HG02884 (cell line): ENCODE data around the gene POLG2.
"Not testable (repeated sequence)": the region's sequence is repeated elsewhere in the genome, so short reads cannot be mapped to it uniquely, and the experiment has no call there.

Experiments used
- ATAC-seq: cut with Tn5 transposase; IDR thresholded peaks from one replicate; pipeline ENCODE4 v1.9.1; 2021; ENCODE audit warnings: mild to moderate bottlenecking, moderate library complexity; ENCODE audit not compliant: unreplicated experiment

Gene POLG2

DNA sequence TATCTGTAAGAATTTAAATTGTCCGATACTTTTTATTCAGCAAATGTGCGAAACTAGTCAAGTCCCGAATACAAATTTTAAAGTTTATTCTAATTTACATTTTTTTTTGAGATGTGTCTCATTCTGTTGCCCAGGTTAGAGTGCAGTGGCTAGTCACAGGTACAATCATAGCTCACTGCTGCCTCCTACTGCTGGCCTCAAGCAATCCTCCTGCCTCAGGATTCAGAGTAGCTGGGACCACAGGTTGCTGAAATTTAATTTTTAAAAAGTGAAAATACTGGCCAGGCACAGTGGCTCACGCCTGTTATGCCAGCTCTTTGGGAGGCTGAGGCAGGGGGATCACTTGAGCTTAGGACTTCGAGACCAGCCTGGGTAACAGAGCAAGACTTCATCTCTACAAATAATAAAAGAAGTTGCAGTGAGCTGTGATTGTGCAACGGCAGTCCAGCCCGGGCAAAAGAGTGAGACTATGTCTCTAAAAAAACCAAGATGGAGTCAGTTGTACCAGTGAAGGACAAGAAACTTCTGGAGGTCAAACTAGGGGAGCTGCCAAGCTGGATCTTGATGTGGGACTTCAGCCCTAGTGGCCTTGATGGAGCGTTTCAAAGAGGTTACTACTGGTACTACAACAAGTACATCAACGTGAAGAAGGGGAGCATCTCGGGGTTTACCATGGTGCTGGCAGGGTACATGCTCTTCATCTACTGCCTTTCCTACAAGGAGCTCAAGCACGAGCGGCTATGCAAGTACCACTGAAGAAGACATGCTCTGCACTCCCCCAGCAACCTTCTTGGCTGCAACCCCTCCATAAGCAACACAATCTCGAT, 5.6 kb downstream of the POLG2 start:
- no peak for ATAC-seq

DNA sequence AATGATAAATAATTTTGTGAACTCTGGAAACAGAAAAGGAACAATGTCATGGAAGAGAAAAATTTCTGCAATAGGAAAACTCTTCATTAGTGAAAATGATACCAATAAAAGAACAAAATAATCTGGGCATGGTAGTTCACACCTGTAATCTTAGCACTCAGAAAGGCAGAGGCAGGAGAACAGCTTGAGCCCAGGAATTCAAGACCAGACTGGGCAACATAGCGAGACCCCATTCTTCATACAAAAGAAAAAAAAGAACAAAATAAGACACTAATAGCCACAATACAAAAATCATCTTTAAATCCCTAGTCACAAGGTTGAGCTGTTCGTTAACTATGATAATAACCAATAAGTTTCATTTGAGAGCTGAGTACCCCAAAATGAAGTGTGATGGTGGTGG, 8.6 kb downstream of the POLG2 start:
- ATAC-seq: no peak

DNA sequence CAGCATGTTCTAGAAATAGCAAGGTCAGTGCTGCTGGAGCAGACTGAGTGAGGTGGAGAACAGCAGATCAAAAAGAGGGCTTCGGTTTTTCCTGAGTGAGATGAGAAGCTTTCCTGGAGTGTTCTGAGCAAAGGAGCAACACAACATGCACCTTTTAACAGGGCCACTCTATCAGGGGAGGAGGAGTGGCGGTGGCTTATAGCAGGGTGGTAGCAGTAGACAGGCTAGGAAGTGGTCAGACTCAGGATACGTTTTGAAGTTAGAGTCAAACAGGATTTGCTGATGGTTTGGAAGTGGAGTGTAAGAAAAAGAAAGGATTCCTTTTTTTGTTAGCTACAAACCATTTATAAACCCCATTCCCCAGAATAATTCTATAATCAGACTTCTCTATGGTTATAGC, 12.5 kb downstream of the POLG2 start:
- ATAC-seq: no peak

DNA sequence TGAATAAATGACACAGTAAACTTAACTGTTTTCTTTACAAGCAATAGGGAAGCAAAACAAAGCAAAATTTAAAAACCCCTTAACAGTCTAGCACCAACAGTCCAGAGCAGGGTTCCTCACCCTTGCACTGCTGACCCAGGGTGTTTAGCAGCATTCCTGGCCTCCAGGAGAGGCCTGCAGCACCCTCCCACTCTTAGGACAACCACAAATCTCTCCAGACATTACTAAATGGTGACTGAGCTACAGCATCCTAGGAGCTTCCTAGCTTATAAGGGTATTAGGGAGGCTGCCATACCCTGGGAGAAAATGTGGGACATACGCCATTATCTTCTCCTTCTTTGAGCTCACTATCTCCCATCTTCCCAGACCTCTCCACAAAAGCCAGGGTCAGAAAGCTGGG, 15.9 kb downstream of the POLG2 start:
- no peak for ATAC-seq

DNA sequence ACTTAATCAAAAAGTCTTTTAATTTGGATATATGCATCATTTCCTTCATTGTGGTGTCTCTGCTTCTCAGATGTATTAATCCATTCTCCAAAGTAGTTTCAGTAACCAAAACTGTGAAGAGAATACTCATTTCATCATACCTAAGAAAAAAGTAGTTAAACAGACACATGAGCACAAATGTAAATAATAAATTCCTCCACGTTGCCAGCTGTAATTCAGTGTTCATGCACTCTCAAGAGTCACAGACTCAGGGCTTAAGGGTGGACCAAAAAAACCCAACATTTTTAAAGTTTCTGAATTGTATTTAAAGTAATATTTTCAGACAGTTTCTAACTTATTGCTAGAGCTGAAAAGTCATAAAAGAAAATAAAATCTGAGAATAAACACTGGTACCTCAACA, 19.0 kb downstream of the POLG2 start:
- no peak for ATAC-seq

DNA sequence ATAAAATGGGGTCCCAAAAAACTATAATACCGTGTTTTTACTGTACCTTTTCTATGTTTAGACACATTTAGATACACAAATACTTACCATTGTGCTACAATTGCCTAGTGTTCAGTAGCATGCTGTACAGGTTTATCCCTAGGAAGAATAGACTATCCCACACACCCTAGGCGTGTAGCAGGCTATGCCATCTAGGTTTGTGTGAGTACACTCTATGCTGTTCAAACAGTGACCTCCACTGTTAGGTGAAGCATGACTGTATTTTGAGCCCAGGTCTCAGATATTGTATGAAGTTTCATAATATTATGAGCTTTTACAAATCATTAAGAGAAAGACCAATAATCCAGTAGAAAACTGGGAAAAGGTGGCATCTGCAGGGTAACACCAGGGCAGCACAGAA, 24.3 kb downstream of the POLG2 start:
- ATAC-seq: no peak

DNA sequence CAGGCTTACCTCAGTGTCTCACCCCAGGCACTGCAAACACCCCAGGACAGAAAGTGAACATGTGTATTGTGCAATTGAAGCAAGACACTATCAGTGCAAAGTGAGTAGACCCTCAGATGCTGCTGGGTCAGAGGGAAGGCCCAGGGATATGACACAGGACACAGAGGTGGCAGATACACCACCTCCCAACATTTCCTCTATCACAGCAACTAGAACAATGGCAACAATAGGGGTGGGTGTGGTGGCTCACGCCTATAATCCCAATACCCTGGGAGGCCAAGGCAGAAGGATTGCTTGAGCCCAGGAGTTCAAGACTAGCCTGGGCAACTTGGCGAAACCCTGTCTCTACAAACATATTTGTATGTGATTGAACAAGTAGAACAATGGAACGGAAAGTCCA, 25.4 kb downstream of the POLG2 start:
- no peak for ATAC-seq

DNA sequence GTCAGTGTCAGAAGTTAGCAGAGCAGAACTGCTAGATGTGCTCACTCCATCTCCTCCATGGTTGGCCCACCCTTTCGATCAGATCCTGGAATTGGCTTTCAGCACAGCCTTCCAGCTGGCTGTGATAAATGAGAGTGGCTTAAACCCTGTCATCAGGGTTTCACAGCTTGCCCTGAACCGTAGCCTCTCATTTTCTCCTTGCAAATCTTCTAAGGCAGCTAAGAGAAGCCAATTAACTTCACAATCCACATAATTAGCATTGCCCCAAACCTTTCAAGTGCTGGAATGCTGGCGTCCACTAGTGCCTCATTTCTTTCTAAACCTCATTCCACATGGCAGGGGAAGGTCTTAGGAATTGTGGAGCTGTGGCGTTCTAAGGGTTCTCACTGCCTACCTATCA, 26.2 kb downstream of the POLG2 start:
- no peak for ATAC-seq

DNA sequence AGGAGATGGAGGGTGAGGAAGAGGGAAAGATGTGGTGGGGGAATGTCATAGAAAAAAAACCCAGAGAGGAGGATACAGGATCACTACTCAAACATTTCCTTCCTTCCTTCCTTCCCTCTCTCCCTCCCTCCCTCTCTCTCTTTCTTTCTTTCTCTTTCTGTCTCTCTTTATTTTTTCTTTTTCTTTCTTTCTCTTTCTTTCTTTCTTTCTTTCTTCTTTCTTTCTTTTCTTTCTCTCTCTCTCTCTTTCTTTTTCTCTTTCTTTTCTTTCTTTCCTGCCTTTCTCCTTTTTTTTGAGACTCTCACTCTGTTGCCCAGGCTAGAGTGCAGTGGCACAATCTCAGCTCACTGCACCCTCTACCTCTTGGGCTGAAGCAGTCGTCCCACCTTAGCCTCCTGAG, 30.0 kb downstream of the POLG2 start:
- not testable (repeated sequence) for ATAC-seq

DNA sequence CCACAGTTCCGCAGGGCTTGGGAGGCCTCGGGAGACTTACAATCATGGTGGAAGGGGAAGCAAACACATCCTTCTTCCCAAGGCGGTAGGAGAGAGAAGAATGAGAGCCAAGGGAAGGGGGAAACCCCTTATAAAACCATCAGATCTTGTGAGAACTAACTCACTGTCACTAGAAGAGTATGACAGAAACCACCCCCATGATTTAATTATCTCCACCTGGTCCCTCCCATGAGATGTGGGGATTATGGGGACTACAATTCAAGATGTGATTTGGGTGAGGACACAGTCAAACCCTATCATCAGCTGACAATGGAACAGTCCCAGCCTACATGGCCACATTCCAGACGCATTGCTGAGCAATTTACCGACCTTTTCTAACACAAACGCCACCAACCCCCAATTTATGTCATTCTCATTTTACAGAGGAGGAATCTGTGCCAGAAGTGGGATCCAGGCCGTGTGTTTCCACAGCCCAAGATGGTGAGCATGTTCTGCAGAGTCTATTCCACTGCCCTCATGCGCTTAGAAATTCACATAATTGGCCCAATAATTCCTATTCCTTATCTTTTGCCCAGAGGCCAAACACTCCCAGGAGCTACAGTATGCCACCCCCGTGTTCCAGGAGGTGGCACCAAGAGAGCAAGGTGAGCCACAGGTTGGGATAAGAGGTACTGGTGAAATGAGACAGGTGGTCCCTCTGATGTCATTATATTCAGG, 30.7 kb downstream of the POLG2 start:
- no peak for ATAC-seq

DNA sequence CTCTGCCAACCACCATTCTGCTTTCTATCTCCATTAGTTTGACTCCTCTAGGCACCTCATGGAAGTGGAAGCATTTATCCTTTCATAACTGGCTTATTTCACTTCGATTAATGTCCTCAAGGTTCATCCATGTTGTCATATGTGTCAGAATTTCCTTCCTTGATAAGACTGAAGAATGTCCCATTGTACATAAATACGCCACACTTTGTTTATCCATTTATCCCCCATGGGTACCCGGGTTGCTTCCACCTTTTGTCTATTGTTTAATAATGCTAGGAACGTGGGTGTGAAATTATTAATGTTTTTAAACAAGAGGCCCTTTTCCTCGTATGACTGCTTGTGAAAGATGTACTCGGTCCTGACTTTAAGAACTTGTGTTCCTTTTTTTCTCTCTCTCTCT, 35.1 kb downstream of the POLG2 start:
- no peak for ATAC-seq

DNA sequence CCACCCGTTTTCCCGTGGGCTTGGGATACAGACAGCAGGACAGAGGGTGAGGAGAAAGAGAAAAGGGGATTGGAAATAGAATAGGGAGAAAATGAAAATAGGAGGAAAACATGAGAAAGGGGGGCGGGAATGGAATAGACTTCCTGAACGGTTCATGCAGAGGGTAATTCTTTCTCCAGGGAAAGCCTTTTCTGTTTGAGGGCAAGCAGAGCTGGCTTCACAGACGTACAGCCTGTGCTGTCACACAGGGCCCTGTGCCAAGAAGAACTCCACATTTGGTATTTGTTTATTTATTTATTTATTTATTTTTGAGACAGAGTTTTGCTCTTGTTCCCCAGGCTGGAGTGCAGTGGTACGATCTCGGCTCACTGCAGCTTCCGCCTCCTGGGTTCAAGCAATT, 35.9 kb downstream of the POLG2 start:
- ATAC-seq: no peak

DNA sequence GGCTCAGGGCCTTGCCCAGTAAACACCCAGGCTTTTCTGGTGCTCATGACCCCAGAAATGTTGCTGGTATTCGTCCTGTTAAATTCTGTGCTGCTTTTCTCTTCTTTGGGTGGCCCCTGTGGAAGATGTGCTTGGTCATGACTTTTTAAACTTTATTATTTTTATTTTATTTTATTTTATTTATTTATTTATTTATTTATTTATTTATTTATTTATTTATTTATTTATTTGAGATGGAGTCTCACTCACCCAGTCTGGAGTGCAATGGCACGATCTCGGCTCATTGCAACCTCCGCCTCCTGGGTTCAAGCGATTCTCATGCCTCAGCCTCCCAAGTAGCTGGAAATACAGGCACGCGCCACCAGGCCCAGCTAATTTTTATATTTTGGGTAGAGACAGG, 37.0 kb downstream of the POLG2 start:
- not testable (repeated sequence) for ATAC-seq

DNA sequence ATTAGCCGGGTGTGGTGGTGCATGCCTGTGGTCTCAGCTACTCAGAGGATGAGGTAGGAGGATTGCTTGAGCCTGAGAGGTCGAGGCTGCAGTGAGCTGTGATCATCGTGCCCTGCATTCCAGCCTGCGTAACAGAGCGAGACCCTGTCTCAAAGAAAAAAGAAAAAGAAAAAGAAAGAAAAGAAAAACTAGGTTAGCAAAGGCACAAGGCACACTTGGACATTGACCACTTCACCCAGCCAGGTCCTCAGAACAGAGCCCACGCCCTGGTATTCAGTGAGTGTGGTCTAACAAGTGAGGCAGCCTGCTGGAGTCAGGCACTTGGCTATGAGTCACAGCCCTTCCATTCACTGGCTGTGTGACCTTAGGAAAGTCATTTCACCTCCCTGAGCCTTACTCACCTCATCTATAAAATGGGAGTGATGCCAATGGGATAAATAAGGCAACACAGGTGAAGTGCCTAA, 37.5 kb downstream of the POLG2 start:
- no peak for ATAC-seq

DNA sequence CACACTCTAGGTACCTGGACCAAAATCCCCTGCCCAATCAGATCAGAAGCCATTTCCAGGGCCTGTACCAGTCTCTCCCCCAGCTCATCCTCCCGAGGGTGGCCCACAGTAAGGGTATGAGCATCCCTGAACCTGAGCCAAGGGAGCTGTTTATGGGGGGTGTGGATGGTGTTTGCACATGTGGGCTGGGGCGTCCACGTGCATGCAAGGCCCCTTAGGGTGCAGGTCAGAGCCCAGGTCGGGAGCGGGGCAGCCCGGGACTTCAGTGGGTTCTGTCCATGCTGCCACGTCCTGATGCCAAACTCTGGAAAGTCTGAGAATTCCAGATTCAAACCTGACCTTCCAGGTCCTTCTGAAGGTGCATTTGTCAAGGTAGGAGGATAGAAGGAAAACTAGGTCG, 38.1 kb downstream of the POLG2 start:
- ATAC-seq: no peak

DNA sequence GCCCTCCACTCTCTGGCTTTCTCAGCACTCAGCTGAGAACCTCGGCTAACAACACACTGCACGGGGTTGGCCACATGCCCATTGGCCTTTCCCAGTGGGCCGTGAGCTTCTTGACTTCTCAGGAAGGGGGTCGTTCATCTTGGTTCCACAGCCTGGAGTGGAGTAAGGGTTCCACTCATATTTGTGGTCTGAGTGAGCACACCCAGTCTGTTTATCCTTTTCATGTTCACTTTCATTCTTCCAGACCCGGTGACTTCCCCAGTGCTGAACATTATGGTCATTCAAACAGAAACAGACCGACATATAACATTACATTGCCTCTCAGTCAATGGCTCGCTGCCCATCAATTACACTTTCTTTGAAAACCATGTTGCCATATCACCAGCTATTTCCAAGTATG, 39.7 kb downstream of the POLG2 start:
- ATAC-seq: no peak

DNA sequence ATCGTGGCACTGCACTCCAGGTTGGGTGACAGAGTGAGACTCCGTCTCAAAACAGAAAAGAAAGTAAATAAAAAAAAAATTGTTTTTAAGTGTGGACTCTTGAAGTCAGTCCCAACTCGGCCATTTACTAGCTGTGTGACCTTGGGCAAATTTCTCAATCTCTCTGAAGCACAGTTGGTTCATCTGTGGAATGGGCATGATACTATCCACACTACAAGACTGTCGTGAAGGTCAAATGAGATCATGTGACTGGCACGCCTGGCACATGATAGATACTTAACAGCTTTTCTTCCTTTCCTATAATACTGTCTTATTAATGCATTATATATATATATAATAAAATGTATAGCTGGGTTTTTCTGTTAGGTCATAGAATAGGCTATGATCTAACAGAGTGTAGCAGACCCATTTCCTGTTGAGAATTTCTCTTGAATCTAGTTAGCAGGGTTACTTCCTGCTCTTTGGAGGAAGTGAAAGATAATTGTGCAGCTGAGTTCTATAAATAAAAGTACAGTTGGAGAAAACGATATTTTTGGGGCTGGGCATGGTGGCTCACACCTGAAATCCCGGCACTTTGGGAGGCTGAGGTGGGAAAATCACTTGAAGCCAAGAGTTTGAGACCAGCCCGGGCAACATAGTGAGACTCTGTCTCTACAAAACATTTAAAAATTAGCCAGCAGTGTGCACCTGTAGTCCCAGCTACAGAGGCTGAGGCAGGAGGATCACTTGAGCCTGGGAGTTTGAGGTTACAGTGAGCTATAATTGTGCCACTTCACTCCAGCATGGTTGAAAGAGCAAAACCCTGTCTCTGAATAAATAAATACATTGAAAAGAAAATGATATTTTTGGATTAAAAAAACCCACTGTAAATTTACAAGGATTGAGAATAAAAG, 40.6 kb downstream of the POLG2 start:
- ATAC-seq: no peak

DNA sequence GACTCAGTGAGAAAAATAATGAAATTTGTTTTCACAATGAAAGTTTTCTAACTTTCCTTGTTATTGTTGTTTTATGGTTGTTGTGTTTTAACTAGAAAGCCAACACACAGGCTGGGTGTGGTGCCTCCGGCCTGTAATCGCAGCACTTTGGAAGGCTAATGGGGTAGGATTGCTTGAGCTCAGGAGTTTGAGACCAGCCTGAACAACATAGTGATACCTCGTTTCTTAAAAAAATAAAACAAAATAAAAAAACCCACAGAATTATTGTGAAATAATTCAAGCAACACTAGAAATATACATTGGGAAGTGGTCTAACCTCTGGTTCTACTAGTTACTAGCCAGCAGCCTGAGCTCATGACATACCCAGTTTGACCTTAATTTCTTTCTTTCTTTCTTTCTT, 47.3 kb downstream of the POLG2 start:
- ATAC-seq: no peak

DNA sequence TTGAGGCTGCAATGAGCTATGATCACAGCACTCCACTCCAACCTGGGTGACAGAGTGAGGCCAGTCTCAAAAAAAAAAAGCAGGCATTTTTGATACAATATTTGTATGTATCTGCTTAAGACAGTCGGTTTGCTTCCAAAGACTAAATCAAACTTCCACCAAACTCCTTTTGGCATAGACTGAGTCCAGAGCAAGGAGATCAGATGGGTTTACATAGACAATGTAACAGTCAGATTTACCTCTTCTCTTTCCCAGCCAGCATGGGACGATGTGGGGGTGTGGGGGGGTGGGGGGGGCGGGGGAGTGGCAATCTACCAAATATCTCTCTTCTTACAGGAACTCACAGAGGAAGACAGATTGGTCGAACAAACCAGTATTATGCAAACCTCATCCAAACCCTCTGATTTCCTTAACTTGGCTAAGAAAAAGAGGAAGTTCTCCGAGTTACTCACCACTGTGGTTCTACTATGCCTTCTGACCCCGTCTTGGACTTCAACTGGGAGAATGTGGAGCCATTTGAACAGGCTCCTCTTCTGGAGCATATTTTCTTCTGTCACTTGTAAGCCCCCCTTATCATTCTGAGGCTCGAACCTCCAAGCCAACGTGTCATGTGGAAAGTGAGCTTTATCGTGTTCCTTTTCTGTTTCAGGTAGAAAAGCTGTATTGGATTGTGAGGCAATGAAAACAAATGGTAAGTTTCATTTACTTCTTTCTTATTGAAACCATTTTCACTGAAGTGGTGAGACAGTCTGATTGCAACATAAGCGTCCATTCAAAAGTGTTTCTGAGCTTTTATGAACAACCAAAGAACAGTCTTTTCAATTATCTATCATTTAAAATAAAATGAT, 48.0 kb downstream of the POLG2 start, which contains the start of gene MILR1:
Gene MILR1, plus strand, starts transcription at position 451 of the 848 bp plus-strand sequence. Its CDS starts 54 bp downstream, at position 505.
- ATAC-seq: no peak

DNA sequence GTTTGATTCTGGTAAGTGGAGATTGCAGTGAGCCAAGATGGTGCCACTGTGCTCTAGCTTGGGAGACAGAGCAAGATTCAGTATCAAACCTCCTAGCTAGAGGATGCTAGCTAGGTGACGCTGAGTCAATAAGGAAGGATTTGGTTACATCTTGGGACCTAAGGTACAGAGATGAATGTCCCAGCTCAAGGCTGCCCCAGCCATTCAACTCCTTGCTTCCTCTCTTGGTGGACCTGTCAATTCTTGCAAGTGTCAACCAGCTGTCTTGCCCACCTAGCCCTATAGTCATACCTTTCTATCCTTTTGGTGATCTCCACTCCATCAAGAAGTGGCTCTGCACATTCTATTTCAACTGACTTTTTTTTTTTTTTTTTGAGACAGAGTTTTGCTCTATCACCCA, 49.3 kb downstream of the POLG2 start:
- no peak for ATAC-seq
